ENCODE measurements around the gene HSPA14. TPM values are rescaled to one million over a fixed set of nuclear protein-coding genes. Genes with fewer than 3 reads are reported as not detected.

HSPA14 gene
- total RNA-seq, 1 experiment from 2014 or later: 41.0 TPM

GRCh38 chr10:14820010-14820774 is 17.9 kb upstream of the HSPA14 start:
- Histone ChIP-seq H3K23ac (ENCODE audit: insufficient read length, low read depth, low read length) (no peak overlapping the region), H3K23me2 (ENCODE audit: insufficient read length, low read depth, low read length, poor library complexity, severe bottlenecking) (no peaks in the 10 kb centered on the region), H3K27ac (ENCODE audit: insufficient read length, low read depth, low read length) (no peak overlapping the region), H2BK120ac (ENCODE audit: low read depth, low read length, poor library complexity, severe bottlenecking) (no peak overlapping the region), H2BK15ac (ENCODE audit: low read depth, low read length) (no peak overlapping the region), H2BK20ac (ENCODE audit: low read depth, low read length, poor library complexity, severe bottlenecking) (no peak overlapping the region), H3K4me2 (ENCODE audit: insufficient read depth, insufficient read length, low read length) (no peak overlapping the region), H3K4me1 (ENCODE audit: insufficient read depth, low read length) (no peaks in the 10 kb centered on the region), H3K27me3 (ENCODE audit: insufficient read depth, low read length) (no peaks in the 10 kb centered on the region), H3K79me2 (ENCODE audit: insufficient read depth, low read length) (no peaks in the 10 kb centered on the region), H3K9ac (ENCODE audit: extremely low read depth, insufficient read length, low read length) (no peak overlapping the region), H3K56ac (ENCODE audit: insufficient read length, low read depth, low read length) (no peak overlapping the region), H2BK5ac (ENCODE audit: insufficient read length, low read length) (no peak overlapping the region), H3K79me1 (ENCODE audit: insufficient read depth, low read depth, low read length, poor library complexity, severe bottlenecking) (no peaks in the 10 kb centered on the region), H4K8ac (replicated peaks; ENCODE audit: insufficient read length, low read depth, low read length) (no peak overlapping the region), H2BK12ac (ENCODE audit: insufficient read length, low read depth, low read length) (no peak overlapping the region), H2AK5ac (ENCODE audit: insufficient read length, low read length) (no peak overlapping the region), H3T11ph (ENCODE audit: low read length) (no peak overlapping the region), H3K18ac (ENCODE audit: insufficient read length, low read depth, low read length) (no peak overlapping the region), H4K5ac (ENCODE audit: insufficient read length, low read depth, low read length) (no peak overlapping the region), H4K20me1 (ENCODE audit: control insufficient read depth, insufficient read depth, insufficient read length) (no peaks in the 10 kb centered on the region), H3K14ac (ENCODE audit: insufficient read depth, low read length) (no peak overlapping the region), H3K9me3 (ENCODE audit: control insufficient read depth, low read depth, low read length) (no peaks in the 10 kb centered on the region), H3K4ac (ENCODE audit: low read depth, low read length) (no peak overlapping the region), H2AFZ (ENCODE audit: low read length) (no peak overlapping the region), H4K91ac (ENCODE audit: insufficient read length, low read depth, low read length) (no peak overlapping the region)
- no CpG with 5 or more reads among the region's 10 CpGs for WGBS (ENCODE audit: extremely low coverage, insufficient read length, low lambda C conversion rate)
- no peak for TF ChIP-seq CTCF (conservative IDR thresholded peaks at IDR 0.05)
- peaks cover 16 to 24% of the 10 kb centered on the region in 2 experiments for H3K4me1 Mint-ChIP-seq
- H3K36me3 Mint-ChIP-seq (ENCODE audit: insufficient read depth in 1 of 3, low read depth in 3 of 3): no peaks in the 10 kb centered on the region
- no peaks in the 10 kb centered on the region; the same call in 1 of the 2 replicates for H3K27me3 Mint-ChIP-seq (ENCODE audit: low read depth)
- H3K4me3 Mint-ChIP-seq: no peak overlapping the region
- peak overlapping the region in 1 of 3 experiments; percentile 68; a peak in 2 of 7 replicates for H3K27ac Mint-ChIP-seq
- no peaks in the 10 kb centered on the region for H3K9me3 Mint-ChIP-seq
- no peak for DNase-seq
